Stimulated activated naive CD8-positive, alpha-beta T cell treated with anti-CD3 and anti-CD28 coated beads, Interleukin-15, Interleukin-2, amounts not matched to agents 100 ng/mL and 50 ng/mL, for 24 hours (primary cell): ENCODE data around the gene MARK1.
"Not testable (repeated sequence)": the region's sequence is repeated elsewhere in the genome, so short reads cannot be mapped to it uniquely, and the experiment has no call there.

Source experiments
- H3K27ac Mint-ChIP-seq: one replicate; pipeline ENCODE4 v1.8.0; 2021; ENCODE audit warnings: mild to moderate bottlenecking, mixed read lengths
- H3K27me3 Mint-ChIP-seq: one replicate; pipeline ENCODE4 v1.8.0; 2021; ENCODE audit warnings: mixed read lengths
- H3K36me3 Mint-ChIP-seq: one replicate; pipeline ENCODE4 v1.8.0; 2021; ENCODE audit warnings: low read depth, mixed read lengths
- H3K4me1 Mint-ChIP-seq: one replicate; pipeline ENCODE4 v1.8.0; 2021; ENCODE audit warnings: low read depth, mixed read lengths
- H3K4me3 Mint-ChIP-seq: one replicate; pipeline ENCODE4 v1.8.0; 2021; ENCODE audit warnings: mild to moderate bottlenecking, mixed read lengths
- H3K9me3 Mint-ChIP-seq: one replicate; pipeline ENCODE4 v1.8.0; 2021; ENCODE audit warnings: mixed read lengths

The MARK1 gene

DNA sequence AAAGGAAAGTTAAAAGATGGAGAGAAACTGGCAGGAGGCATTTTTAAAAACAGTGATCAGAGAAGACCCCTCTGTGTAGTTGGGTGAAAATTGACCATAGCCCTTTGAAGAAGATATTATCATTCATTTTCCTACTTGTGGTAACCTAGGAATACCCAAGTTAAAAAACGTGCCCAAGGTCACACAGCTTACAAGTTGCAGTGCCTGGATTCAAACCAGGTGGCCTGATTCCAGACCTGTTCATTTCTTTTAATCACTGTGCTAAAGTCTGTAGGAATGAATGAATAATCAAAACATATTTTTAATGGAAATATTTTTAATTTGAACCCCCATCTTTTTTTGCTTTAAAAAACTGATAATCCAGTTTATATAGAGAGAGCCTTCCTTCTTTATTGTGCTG, 35.6 kb downstream of the MARK1 start:
- H3K4me3 Mint-ChIP-seq: no peak overlapping the region
- H3K36me3 Mint-ChIP-seq: no peaks in the 10 kb centered on the region
- H3K27ac Mint-ChIP-seq: no peak overlapping the region
- no peaks in the 10 kb centered on the region for H3K9me3 Mint-ChIP-seq
- peaks cover 12% of the 10 kb centered on the region for H3K27me3 Mint-ChIP-seq
- no peaks in the 10 kb centered on the region for H3K4me1 Mint-ChIP-seq

DNA sequence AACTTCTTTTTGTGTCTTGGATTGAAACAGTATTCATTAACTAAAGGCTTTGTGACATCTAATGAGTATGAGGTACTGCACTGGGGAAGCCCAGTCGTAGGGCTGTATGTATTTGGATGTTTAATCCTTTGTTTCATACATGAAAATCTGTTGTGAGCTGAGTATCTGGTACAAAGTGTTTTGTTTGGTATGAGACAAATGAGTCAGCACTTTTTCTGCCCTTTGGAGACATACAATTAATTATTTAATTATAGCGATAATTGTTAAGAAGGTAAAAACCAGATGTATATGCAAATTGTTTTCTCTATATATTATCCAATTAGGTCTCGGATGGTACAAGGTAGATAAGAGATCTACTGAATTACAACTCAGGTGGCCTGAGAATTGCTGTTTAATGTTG, 36.3 kb downstream of the MARK1 start:
- Mint-ChIP-seq H3K9me3 (no peaks in the 10 kb centered on the region), H3K4me3 (no peak overlapping the region), H3K27ac (no peak overlapping the region), H3K4me1 (no peaks in the 10 kb centered on the region), H3K36me3 (no peaks in the 10 kb centered on the region), H3K27me3 (peaks cover 12% of the 10 kb centered on the region)

DNA sequence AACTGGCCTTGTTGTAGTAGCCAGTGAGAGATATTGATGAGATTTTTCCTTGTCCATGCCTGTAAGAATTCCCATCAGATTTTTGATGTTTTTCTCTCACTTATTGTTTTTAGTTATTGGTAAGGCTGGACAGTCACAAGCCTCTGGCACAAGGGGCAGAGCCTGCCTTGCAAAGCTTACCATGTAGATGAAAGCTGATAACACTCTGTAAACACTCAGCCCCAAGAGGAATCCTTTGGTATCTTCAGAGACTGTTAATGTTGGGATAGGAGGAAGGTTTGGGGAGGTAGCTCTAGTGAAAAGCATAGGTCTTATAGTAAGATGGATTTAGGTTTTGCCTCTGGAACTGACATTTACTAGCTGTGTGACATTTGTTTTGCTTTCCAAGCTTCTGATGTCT, 37.7 kb downstream of the MARK1 start:
- Mint-ChIP-seq H3K4me1 (no peaks in the 10 kb centered on the region), H3K27ac (no peak overlapping the region), H3K27me3 (peaks cover 17% of the 10 kb centered on the region), H3K9me3 (no peaks in the 10 kb centered on the region), H3K36me3 (no peaks in the 10 kb centered on the region), H3K4me3 (no peak overlapping the region)

DNA sequence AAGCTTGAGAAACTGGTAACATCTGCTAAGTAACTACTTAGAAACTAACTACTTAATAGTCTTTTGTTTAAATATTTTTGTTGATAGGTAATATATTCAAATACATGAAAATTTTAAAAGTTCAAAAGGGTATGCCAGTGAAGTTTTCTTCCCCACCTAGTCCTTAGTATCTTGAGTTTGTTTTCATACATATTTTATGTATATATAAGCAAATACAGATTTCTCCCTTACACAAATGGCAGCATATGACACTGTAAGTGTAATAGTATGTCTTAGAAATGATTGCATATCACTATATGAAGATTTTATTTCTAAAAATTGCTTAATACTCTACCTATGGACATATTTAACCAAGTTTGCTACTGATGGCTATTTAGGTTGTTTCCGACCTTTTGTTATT, 38.9 kb downstream of the MARK1 start:
- H3K27ac Mint-ChIP-seq: no peak overlapping the region
- no peaks in the 10 kb centered on the region for H3K9me3 Mint-ChIP-seq
- H3K4me3 Mint-ChIP-seq: no peak overlapping the region
- H3K27me3 Mint-ChIP-seq: peaks cover 21% of the 10 kb centered on the region
- H3K4me1 Mint-ChIP-seq: no peaks in the 10 kb centered on the region
- H3K36me3 Mint-ChIP-seq: no peaks in the 10 kb centered on the region

DNA sequence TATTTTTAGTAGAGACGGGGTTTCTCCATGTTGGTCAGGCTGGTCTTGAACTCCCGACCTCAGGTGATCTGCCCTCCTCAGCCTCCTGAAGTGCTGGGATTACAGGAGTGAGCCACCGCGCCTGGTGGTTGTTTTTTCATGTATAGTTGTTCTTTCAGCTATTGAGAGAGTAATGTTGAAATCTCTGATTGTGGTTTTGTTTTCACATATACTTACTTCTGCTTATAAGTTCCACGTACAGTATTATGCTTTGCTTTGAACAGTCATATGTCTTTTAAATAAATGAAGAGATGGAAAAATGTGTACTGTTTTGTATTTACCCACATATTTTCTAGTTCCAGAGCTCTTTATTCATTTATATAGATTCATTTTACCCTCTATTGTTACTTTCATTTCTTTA, 44.5 kb downstream of the MARK1 start:
- H3K27ac Mint-ChIP-seq: no peak overlapping the region
- H3K36me3 Mint-ChIP-seq: no peaks in the 10 kb centered on the region
- no peak overlapping the region for H3K4me3 Mint-ChIP-seq
- H3K27me3 Mint-ChIP-seq: peaks cover 17% of the 10 kb centered on the region
- H3K9me3 Mint-ChIP-seq: peaks cover 20% of the 10 kb centered on the region
- no peaks in the 10 kb centered on the region for H3K4me1 Mint-ChIP-seq

DNA sequence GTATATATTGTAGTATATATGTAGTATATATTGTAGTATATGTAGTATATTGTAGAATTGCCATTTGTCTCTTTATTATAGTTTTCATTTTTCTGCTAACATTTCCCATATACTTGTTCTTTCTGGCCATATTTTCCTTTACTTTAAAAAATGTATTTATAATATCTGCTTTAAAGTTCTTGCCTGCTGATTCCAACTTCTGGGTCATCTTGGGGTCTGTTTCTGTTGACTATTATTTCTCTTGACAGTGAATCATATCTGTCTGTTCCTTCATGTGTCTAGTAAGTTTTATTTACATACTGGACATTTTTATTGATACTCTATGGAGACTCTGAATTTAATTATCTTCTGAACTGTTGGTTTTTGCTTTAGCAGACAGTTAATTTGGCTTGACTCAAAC, 45.9 kb downstream of the MARK1 start:
- peaks cover 17% of the 10 kb centered on the region for H3K27me3 Mint-ChIP-seq
- H3K27ac Mint-ChIP-seq: no peak overlapping the region
- no peak overlapping the region for H3K4me3 Mint-ChIP-seq
- H3K9me3 Mint-ChIP-seq: peaks cover 20% of the 10 kb centered on the region
- H3K36me3 Mint-ChIP-seq: no peaks in the 10 kb centered on the region
- H3K4me1 Mint-ChIP-seq: no peaks in the 10 kb centered on the region

DNA sequence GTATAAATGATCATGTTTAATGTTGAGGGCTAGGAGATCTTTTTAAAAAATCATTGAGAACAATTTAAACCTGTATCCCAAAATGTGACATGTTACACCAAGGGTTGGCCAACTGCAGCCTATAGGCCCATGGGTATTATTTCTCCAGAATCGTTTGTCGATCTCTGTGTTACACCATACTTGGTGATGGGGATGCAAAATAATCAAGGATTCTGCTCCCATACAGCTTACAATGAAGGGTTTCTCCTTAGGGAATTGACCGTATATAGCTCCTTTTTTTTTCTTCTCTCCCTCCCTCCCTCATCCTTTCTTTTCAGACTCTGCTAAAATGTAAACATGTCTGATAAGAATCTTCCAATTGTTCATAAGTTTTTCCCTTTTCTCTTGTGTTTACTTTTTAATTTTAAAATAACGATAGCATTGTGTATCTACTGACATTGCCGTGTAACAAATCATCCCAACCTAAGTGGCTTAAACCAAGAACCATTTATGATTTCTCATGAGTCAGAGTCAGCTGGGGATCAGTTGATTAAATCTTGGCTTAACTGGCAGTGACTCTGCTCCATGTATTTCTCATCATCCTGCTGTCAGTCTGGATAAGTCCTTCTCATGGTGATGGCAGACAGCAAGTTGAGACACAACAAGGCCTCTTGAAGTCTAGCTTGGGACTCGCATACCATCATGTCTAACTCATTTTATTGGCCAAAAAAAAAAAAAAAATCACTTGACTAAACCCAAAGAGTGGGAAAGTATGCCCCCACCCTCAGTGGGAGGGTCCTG, 48.0 kb downstream of the MARK1 start:
- peaks cover 20% of the 10 kb centered on the region for H3K9me3 Mint-ChIP-seq
- peaks cover 11% of the 10 kb centered on the region for H3K27me3 Mint-ChIP-seq
- H3K36me3 Mint-ChIP-seq: no peaks in the 10 kb centered on the region
- H3K27ac Mint-ChIP-seq: no peak overlapping the region
- H3K4me1 Mint-ChIP-seq: no peaks in the 10 kb centered on the region
- H3K4me3 Mint-ChIP-seq: no peak overlapping the region

DNA sequence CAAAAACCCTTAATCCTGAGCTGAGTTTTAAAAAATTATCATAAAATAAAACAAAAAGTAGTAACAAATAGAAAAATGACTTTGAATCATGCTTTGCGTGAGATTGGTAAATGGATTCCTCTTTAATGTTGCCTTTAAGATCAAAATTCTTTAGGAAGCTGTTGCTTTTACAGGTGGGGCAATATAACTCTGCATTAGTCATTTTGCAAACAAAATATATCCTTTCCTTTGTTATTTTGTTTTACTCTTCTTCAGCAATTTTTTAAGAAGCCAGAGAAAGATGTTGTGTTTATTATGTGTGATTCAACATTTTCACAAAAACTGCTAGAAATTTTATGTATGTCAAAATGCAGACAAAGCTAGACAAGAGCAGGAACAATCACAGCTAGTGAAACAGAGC, 50.0 kb downstream of the MARK1 start:
- no peaks in the 10 kb centered on the region for H3K36me3 Mint-ChIP-seq
- no peaks in the 10 kb centered on the region for H3K4me1 Mint-ChIP-seq
- H3K27ac Mint-ChIP-seq: no peak overlapping the region
- peaks cover 19% of the 10 kb centered on the region for H3K9me3 Mint-ChIP-seq
- H3K4me3 Mint-ChIP-seq: no peak overlapping the region
- H3K27me3 Mint-ChIP-seq: peaks cover 7% of the 10 kb centered on the region

DNA sequence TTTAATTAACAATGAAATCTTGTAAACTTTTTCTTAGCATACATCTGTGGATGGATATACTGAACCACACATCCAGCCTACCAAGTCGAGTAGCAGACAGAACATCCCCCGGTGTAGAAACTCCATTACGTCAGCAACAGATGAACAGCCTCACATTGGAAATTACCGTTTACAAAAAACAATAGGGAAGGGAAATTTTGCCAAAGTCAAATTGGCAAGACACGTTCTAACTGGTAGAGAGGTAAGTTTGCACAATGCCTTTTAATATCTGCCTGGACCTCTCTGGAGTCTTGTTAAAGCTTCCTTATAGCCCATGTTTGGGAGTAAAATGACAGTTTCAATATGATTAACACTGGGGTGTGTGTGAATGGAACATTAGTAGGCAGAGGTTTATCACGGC, 51.4 kb downstream of the MARK1 start:
- peaks cover 10% of the 10 kb centered on the region for H3K9me3 Mint-ChIP-seq
- H3K27ac Mint-ChIP-seq: no peak overlapping the region
- no peaks in the 10 kb centered on the region for H3K36me3 Mint-ChIP-seq
- peaks cover 7% of the 10 kb centered on the region for H3K27me3 Mint-ChIP-seq
- H3K4me1 Mint-ChIP-seq: no peaks in the 10 kb centered on the region
- no peak overlapping the region for H3K4me3 Mint-ChIP-seq

DNA sequence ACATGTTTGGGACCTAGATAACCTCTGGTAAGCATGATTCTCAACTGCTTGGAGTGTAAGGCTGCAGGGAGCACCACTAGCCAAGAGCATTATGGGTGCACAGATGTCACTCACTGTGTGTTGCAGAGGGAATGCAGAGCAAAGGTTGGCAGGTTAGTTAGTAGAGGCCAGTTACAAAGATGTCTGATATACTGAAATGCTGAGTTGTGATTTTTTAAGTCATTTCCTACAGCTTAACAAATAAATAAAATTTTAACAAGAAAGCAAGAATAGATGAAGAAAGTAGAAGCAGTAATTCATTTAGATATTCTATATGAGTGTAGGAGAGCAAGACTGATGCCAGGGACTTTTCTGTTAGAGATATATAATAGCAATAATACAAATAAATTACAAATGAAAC, 64.8 kb downstream of the MARK1 start:
- Mint-ChIP-seq H3K9me3 (peaks cover 5% of the 10 kb centered on the region), H3K36me3 (no peaks in the 10 kb centered on the region), H3K4me3 (no peak overlapping the region), H3K27me3 (peaks cover 16% of the 10 kb centered on the region), H3K27ac (no peak overlapping the region), H3K4me1 (no peaks in the 10 kb centered on the region)

DNA sequence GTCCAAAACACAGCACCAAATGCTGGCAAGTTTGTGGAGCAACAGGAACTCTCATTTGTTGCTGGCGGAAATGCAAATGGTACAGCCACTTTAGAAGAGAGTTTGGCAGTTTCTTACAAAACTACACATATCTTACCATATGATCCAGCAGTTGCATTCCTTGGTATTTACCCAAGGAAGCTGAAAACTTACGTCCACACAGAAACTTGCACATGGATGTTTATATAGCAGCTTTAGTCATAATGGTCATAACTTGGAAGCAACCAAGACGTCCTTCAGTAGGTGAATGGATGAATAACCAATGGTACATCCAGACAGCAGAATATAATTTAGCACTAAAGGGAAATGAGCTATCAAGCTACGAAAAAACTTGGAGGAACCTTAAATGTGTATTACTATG, 66.4 kb downstream of the MARK1 start:
- peaks cover 16% of the 10 kb centered on the region for H3K27me3 Mint-ChIP-seq
- no peak overlapping the region for H3K4me3 Mint-ChIP-seq
- H3K36me3 Mint-ChIP-seq: no peaks in the 10 kb centered on the region
- no peaks in the 10 kb centered on the region for H3K4me1 Mint-ChIP-seq
- H3K9me3 Mint-ChIP-seq: peaks cover 5% of the 10 kb centered on the region
- no peak overlapping the region for H3K27ac Mint-ChIP-seq

DNA sequence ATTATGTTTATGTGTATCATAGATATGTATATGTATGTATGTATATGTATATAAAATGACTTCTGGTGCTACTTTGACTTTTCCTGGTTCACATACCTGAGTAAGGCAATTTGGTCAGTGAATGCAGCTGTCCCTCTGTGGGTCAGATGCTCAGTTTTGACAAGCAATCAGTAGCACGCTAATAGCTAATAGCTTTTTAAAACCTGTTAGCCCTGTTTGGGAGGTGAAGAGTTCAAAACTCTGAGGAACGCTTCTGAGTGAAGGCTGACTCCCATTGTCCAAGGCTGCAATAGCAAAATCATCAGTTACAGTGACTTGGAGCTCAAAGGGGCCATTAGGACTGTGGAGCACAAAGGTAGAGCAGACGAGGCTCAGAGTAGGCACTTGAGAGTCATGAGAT, 67.2 kb downstream of the MARK1 start:
- H3K27me3 Mint-ChIP-seq: peaks cover 16% of the 10 kb centered on the region

DNA sequence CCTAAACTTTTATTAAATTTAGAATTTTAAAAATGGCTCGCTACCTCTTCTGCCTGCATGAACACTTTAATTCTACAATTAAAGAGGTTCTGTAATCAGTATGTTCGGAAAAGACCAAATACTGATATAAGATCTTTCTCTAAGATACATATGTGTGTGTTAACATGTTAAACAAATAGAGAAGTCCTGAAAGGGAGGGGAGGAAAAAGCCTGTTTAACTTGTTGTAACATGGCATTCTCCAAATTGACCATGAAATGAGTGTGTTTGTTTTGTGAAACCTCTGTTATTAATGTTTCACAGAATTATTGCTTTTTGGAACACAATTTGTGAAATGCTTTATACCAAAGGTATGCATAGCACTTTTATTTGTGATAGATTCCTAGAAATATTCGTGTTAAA, 77.0 kb downstream of the MARK1 start:
- Mint-ChIP-seq H3K4me1 (no peaks in the 10 kb centered on the region), H3K27me3 (peaks cover 4% of the 10 kb centered on the region), H3K9me3 (no peaks in the 10 kb centered on the region), H3K36me3 (no peaks in the 10 kb centered on the region), H3K27ac (no peak overlapping the region), H3K4me3 (no peak overlapping the region)

More for the DNA sequence above, 67.2 kb downstream of the MARK1 start:
- Mint-ChIP-seq H3K27ac (no peak overlapping the region), H3K4me3 (no peak overlapping the region), H3K4me1 (no peaks in the 10 kb centered on the region), H3K9me3 (peaks cover 5% of the 10 kb centered on the region), H3K36me3 (no peaks in the 10 kb centered on the region)

DNA sequence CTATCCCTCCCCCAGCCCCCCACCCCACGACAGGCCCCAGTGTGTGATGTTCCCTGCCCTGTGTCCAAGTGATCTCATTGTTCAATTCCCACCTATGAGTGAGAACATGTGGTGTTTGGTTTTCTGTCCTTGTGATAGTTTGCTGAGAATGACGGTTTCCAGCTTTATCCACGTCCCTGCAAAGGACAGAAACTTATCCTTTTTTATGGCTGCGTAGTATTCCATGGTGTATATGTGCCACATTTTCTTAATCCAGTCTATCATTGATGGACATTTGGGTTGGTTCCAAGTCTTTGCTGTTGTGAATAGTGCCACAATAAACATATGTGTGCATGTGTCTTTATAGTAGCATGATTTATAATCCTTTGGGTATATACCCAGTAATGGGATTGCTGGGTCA, 77.7 kb downstream of the MARK1 start:
- H3K9me3 Mint-ChIP-seq, H3K4me1 Mint-ChIP-seq, H3K27me3 Mint-ChIP-seq, H3K4me3 Mint-ChIP-seq, H3K36me3 Mint-ChIP-seq, H3K27ac Mint-ChIP-seq: not testable (repeated sequence)

DNA sequence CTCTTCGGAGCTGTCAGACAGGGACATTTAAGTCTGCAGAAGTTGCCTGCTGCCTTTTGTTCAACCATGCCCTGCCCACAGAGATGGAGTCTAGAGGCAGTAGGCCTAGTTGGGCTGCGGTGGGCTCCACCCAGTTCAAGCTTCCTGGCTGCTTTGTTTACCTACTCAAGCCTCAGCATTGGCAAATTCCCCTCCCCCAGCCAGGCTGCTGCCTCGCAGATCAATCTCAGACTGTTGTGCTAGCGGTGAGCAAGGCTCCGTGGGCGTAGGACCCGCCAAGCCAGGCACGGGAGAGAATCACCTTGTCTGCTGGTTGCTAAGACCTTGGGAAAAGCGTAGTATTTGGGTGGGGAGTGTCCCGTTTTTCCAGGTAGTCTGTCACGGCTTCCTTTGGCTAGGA, 83.2 kb downstream of the MARK1 start:
- H3K27ac Mint-ChIP-seq, H3K9me3 Mint-ChIP-seq, H3K27me3 Mint-ChIP-seq, H3K4me1 Mint-ChIP-seq, H3K36me3 Mint-ChIP-seq, H3K4me3 Mint-ChIP-seq: not testable (repeated sequence)

DNA sequence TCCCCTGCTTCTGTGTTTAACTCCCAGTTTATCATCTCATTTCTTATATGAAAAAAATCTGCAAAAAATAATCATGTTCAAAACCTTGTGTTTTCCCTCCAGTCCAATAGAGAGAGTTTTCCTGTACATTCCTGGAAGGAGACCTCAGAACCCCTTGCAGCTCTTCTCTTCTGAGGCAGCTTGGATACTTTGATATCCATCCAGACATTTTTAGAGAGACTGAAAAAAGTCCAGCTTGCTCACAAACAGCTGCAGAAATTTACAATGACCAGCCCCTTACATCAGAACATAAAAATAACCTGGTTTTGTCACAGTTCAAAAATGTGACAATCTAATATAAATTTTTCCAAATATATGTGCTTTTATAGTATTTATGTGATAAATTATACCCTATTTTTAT, 88.9 kb downstream of the MARK1 start:
- Mint-ChIP-seq H3K4me1 (no peaks in the 10 kb centered on the region), H3K9me3 (no peaks in the 10 kb centered on the region), H3K36me3 (no peaks in the 10 kb centered on the region), H3K27me3 (no peaks in the 10 kb centered on the region), H3K4me3 (no peak overlapping the region), H3K27ac (no peak overlapping the region)
